NCI-H82 treated with DMSO at 0.1 percent for 48 hours (cell line): ENCODE measurements around the gene ARL4A.
"Not testable (repeated sequence)": the region's sequence is repeated elsewhere in the genome, so short reads cannot be mapped to it uniquely, and the experiment has no call there.

Source experiments
- DNase-seq: peaks from one replicate; lab custom pipeline; 2025; ENCODE audit not compliant: unreplicated experiment; lab: John Stamatoyannopoulos, UW

Gene ARL4A

GRCh38 chr7:12686891-12687717 lies at the start of gene ARL4A:
ARL4A (plus strand) TSS chr7:12687633; CDS start chr7:12688255, 622 bp downstream.
- peak; percentile 96 for DNase-seq

- DNase-seq = peak; percentile 91
Measured at GRCh38 chr7:12637819-12638592, 49.4 kb upstream of the ARL4A start.

- DNase-seq = peak; percentile 46
Measured at GRCh38 chr7:12638851-12639456, 48.5 kb upstream of the ARL4A start.

GRCh38 chr7:12640299-12641096 lies 46.9 kb upstream of the ARL4A start:
- no peak for DNase-seq

- DNase-seq = no peak
Measured at GRCh38 chr7:12641196-12641595, 46.2 kb upstream of the ARL4A start.

- no peak for DNase-seq
Measured at GRCh38 chr7:12642508-12642907, 44.9 kb upstream of the ARL4A start.

- DNase-seq = no peak
Measured at GRCh38 chr7:12643001-12643643, 44.3 kb upstream of the ARL4A start.

GRCh38 chr7:12643644-12644043 lies 43.8 kb upstream of the ARL4A start:
- no peak for DNase-seq

GRCh38 chr7:12645212-12645611 lies 42.2 kb upstream of the ARL4A start:
- not testable (repeated sequence) for DNase-seq

GRCh38 chr7:12646139-12646538 lies 41.3 kb upstream of the ARL4A start:
- no peak for DNase-seq

GRCh38 chr7:12647364-12648219 lies 39.8 kb upstream of the ARL4A start:
- no peak for DNase-seq

- no peak for DNase-seq
Measured at GRCh38 chr7:12648704-12649261, 38.6 kb upstream of the ARL4A start.

- DNase-seq = no peak
Measured at GRCh38 chr7:12649348-12649747, 38.1 kb upstream of the ARL4A start.

- no peak for DNase-seq
Measured at GRCh38 chr7:12650080-12650479, 37.4 kb upstream of the ARL4A start.

- DNase-seq = no peak
Measured at GRCh38 chr7:12653110-12653509, 34.3 kb upstream of the ARL4A start.

- DNase-seq = no peak
Measured at GRCh38 chr7:12653518-12653917, 33.9 kb upstream of the ARL4A start.

GRCh38 chr7:12655161-12655560 lies 32.3 kb upstream of the ARL4A start:
- DNase-seq = no peak

GRCh38 chr7:12660423-12660822 lies 27.0 kb upstream of the ARL4A start:
- not testable (repeated sequence) for DNase-seq

GRCh38 chr7:12660986-12661385 lies 26.4 kb upstream of the ARL4A start:
- not testable (repeated sequence) for DNase-seq
